K562 (cell line): Measurements from ENCODE around the gene INCA1. TPM values are rescaled to one million over a fixed set of nuclear protein-coding genes. Genes with fewer than 3 reads are reported as not detected.

Experiments used
- BRCA1 ChIP-seq, 2 experiments: fragments of 450-650 bp in 1 of 2; sonication (generic) in 1 of 2; formaldehyde crosslinking in 1 of 2; IDR thresholded peaks; 2 replicates each; pipeline versions ENCODE4 v1.5.0 to v1.6.1; 2017 to 2020; ENCODE audit warnings: mild to moderate bottlenecking in 1 of 2, missing genetic modification reagents in 1 of 2
- CBX5 ChIP-seq: IDR thresholded peaks from 2 replicates; pipeline ENCODE4 v1.6.1; 2014; ENCODE audit warnings: low read depth, borderline replicate concordance
- FIP1L1 ChIP-seq: fragments of 200-400 bp; formaldehyde crosslinking; IDR thresholded peaks from 2 replicates; pipeline ENCODE4 v1.6.1; 2018; ENCODE audit warnings: mild to moderate bottlenecking, low read depth, low read length; ENCODE audit not compliant: poor library complexity, severe bottlenecking
- FOXK2 ChIP-seq, 2 experiments: fragments of 450-650 bp; IDR thresholded peaks in 1 of 2; conservative IDR thresholded peaks in 1 of 2; 2 replicates each; pipeline ENCODE4 v1.6.1; 2016; ENCODE audit warnings: low read depth in 2 of 2, mild to moderate bottlenecking in 1 of 2
- KDM2B ChIP-seq: fragments of 250-450 bp; sonication (Bioruptor Pico); IDR thresholded peaks from 2 replicates; pipeline ENCODE4 v1.8.0; 2021; ENCODE audit warnings: mild to moderate bottlenecking, moderate library complexity
- KHSRP ChIP-seq: fragments of 450-650 bp; IDR thresholded peaks from 2 replicates; pipeline ENCODE4 v1.6.1; 2017
- NR1H2 ChIP-seq: sonication (generic); formaldehyde crosslinking; IDR thresholded peaks from 2 replicates; pipeline ENCODE4 v1.4.0; 2020; ENCODE audit warnings: mild to moderate bottlenecking, missing genetic modification reagents
- NR2C2 ChIP-seq, 2 experiments: fragments of 200-800 bp in 1 of 2; sonication (Bioruptor generic) in 1 of 2; sonication (generic) in 1 of 2; formaldehyde crosslinking in 1 of 2; IDR thresholded peaks; 2 replicates each; pipeline versions ENCODE4 v1.6.1 to v1.8.0; 2016 to 2022; ENCODE audit warnings: mild to moderate bottlenecking in 1 of 2, missing compliant biosample characterization in 1 of 2, missing genetic modification characterization in 1 of 2, missing genetic modification reagents in 1 of 2
- NR3C1 ChIP-seq: sonication (generic); formaldehyde crosslinking; IDR thresholded peaks from 2 replicates; pipeline ENCODE4 v1.8.1; 2022; ENCODE audit warnings: missing genetic modification reagents
- PHB2 ChIP-seq: fragments of 450-650 bp; IDR thresholded peaks from 2 replicates; pipeline ENCODE4 v1.6.1; 2017; ENCODE audit warnings: low read depth
- RBBP5 ChIP-seq: fragments of 200-600 bp; sonication (generic); IDR thresholded peaks from 2 replicates; pipeline ENCODE4 v1.6.1; 2012; ENCODE audit warnings: borderline replicate concordance, mild to moderate bottlenecking, low read length, control low read depth, inconsistent platforms; ENCODE audit not compliant: insufficient read depth, poor library complexity, severe bottlenecking
- STAT5A ChIP-seq: IDR thresholded peaks from 2 replicates; pipeline ENCODE4 v1.6.1; 2012; ENCODE audit warnings: low read length, inconsistent platforms, borderline replicate concordance
- TAF7 ChIP-seq: fragments of 450-650 bp; IDR thresholded peaks from 2 replicates; pipeline ENCODE4 v1.6.1; 2016; ENCODE audit warnings: missing genetic modification characterization, missing compliant biosample characterization
- U2AF2 ChIP-seq: fragments of 200-400 bp; formaldehyde crosslinking; optimal IDR thresholded peaks from 2 replicates; pipeline ENCODE3; 2017; ENCODE audit warnings: low read depth, mild to moderate bottlenecking, low read length
- ZBTB49 ChIP-seq: sonication (generic); formaldehyde crosslinking; IDR thresholded peaks from 2 replicates; pipeline ENCODE4 v1.8.0; 2022; ENCODE audit warnings: missing genetic modification reagents, mild to moderate bottlenecking, borderline replicate concordance
- ZNF175 ChIP-seq: fragments of 200-800 bp; sonication (Bioruptor generic); IDR thresholded peaks from 2 replicates; pipeline ENCODE4 v1.6.1; 2016; ENCODE audit warnings: low read depth, mild to moderate bottlenecking, missing genetic modification characterization, missing compliant biosample characterization
- ZNF263 ChIP-seq: sonication (generic); formaldehyde crosslinking; IDR thresholded peaks from 2 replicates; pipeline ENCODE4 v1.8.0; 2022; ENCODE audit warnings: mild to moderate bottlenecking, missing genetic modification reagents, borderline replicate concordance
- ZNF347 ChIP-seq: fragments of 450-650 bp; formaldehyde crosslinking; IDR thresholded peaks from 2 replicates; pipeline ENCODE4 v1.4.0; 2020; ENCODE audit warnings: low read depth, mild to moderate bottlenecking, moderate library complexity
- ZNF57 ChIP-seq: fragments of 450-650 bp; formaldehyde crosslinking; IDR thresholded peaks from 2 replicates; pipeline ENCODE4 v1.4.0; 2020; ENCODE audit warnings: mild to moderate bottlenecking, moderate library complexity
- ZNF655 ChIP-seq: fragments of 250-450 bp; sonication (Bioruptor Pico); IDR thresholded peaks from 2 replicates; pipeline ENCODE4 v1.5.0; 2021
- ZNF668 ChIP-seq: fragments of 250-450 bp; sonication (Bioruptor Pico); IDR thresholded peaks from 2 replicates; pipeline ENCODE4 v1.8.0; 2022; ENCODE audit warnings: mild to moderate bottlenecking, inconsistent platforms
- polyA plus RNA-seq, 8 experiments: library from polyadenylated mRNA; depleted of rRNA in 4 of 8; stranded (reverse) in 5 of 8; unstranded in 3 of 8; fragments of >200 nt; fragmentation: Nextera tagmentation in 2 of 8; fragmentation: Illumina TruSeq in 1 of 8; extraction: Ambion mirVana in 2 of 8; extraction: Trizol in 1 of 8; gene quantifications; 2 replicates each; pipeline versions ENCODE4 v1.2.1 to v1.2.3, GENCODE V29; 2011 to 2014; ENCODE audit warnings: inconsistent platforms in 1 of 8, missing spikeins in 1 of 8
- total RNA-seq, 7 experiments: library from RNA; depleted of rRNA in 6 of 7; stranded (reverse); fragments of >200 nt in 6 of 7; fragmentation: Illumina TruSeq in 2 of 7; extraction: Trizol in 2 of 7; gene quantifications; 2 replicates each; pipeline versions ENCODE4 v1.2.1 to v1.2.3, GENCODE V29; 2011 to 2021; ENCODE audit warnings: low replicate concordance in 1 of 7
- TF ChIP-seq, protein P1 (sequence below): fragments of 200-800 bp; sonication (Bioruptor generic); IDR thresholded peaks from 2 replicates; pipeline ENCODE4 v1.6.1; 2017; ENCODE audit warnings: missing genetic modification characterization, missing compliant biosample characterization

Gene INCA1
- total and polyA plus RNA-seq, 9 of the 15 experiments (the other 6 are each of a cell fraction or from before 2014, with no cell fraction given) = 0.08 to 0.50 (median 0.13) TPM; not detected in 4

GRCh38 chr17:4966844-4967538, 30.3 kb downstream of the INCA1 start (continued):
- TF ChIP-seq ZNF57 (CRISPR knock-in tag) = no peak
- TF ChIP-seq FOXK2 (conservative IDR thresholded peaks at IDR 0.05 in 1 of 2, IDR thresholded peaks at IDR 0.05 in 1 of 2; ENCODE audit: low read depth in 2 of 2) = peak; percentile 58 to 69; a peak in 2 of 4 replicates
- TF ChIP-seq ZNF175 (CRISPR knock-in tag) = no peak
- TF ChIP-seq, protein P1, sequence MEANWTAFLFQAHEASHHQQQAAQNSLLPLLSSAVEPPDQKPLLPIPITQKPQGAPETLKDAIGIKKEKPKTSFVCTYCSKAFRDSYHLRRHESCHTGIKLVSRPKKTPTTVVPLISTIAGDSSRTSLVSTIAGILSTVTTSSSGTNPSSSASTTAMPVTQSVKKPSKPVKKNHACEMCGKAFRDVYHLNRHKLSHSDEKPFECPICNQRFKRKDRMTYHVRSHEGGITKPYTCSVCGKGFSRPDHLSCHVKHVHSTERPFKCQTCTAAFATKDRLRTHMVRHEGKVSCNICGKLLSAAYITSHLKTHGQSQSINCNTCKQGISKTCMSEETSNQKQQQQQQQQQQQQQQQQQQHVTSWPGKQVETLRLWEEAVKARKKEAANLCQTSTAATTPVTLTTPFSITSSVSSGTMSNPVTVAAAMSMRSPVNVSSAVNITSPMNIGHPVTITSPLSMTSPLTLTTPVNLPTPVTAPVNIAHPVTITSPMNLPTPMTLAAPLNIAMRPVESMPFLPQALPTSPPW = peak; percentile 36
- no peak for TF ChIP-seq KHSRP
- no peak for TF ChIP-seq ZNF655 (CRISPR knock-in tag)
- no peak for TF ChIP-seq FIP1L1
- TF ChIP-seq NR1H2 = no peak
- no peak for TF ChIP-seq ZNF347 (CRISPR knock-in tag)
- no peak for TF ChIP-seq PHB2
- TF ChIP-seq KDM2B (CRISPR knock-in tag) = no peak
- no peak; the same call in 1 of the 2 replicates for TF ChIP-seq NR2C2 (CRISPR knock-in tag; IDR thresholded peaks at IDR 0.05)
- TF ChIP-seq NR2C2 (tag; IDR thresholded peaks at IDR 0.05) = peak; percentile 84
- no peak for TF ChIP-seq BRCA1 (IDR thresholded peaks at IDR 0.05)
- no peak for TF ChIP-seq BRCA1 (CRISPR knock-in tag; IDR thresholded peaks at IDR 0.05)
- no peak for TF ChIP-seq U2AF2
- TF ChIP-seq STAT5A = no peak
- TF ChIP-seq ZNF668 (CRISPR knock-in tag) = no peak
- no peak for TF ChIP-seq ZBTB49 (CRISPR knock-in tag)
- no peak; the same call in 1 of the 2 replicates for TF ChIP-seq ZNF263 (CRISPR knock-in tag)
- TF ChIP-seq NR3C1 (CRISPR knock-in tag) = no peak
- no peak for TF ChIP-seq CBX5
- TF ChIP-seq TAF7 (tag) = peak; percentile 8; the same call in 1 of the 2 replicates
- peak; percentile 32 for TF ChIP-seq RBBP5
